Measurements from ENCODE around the gene INPP5D.
"Not testable (repeated sequence)": the region's sequence is repeated elsewhere in the genome, so short reads cannot be mapped to it uniquely, and the experiment has no call there.

INPP5D gene

GRCh38 chr2:233094614-233095013 is 34.5 kb downstream of the INPP5D start:
- no peak for DNase-seq

- no peak for DNase-seq
Observed at GRCh38 chr2:233096006-233096405, 35.9 kb downstream of the INPP5D start.

- no peak for DNase-seq
Observed at GRCh38 chr2:233098618-233099017, 38.5 kb downstream of the INPP5D start.

GRCh38 chr2:233099820-233100191 is 39.7 kb downstream of the INPP5D start:
- DNase-seq, result not testable (repeated sequence)

GRCh38 chr2:233100192-233100998 is 40.3 kb downstream of the INPP5D start:
- DNase-seq, result no peak

- no peak for DNase-seq
Observed at GRCh38 chr2:233101141-233101540, 41.0 kb downstream of the INPP5D start.

- DNase-seq, result no peak
Observed at GRCh38 chr2:233101816-233102215, 41.7 kb downstream of the INPP5D start.

- DNase-seq, result no peak
Observed at GRCh38 chr2:233105156-233105895, 45.2 kb downstream of the INPP5D start.

- no peak for DNase-seq
Observed at GRCh38 chr2:233105930-233106329, 45.8 kb downstream of the INPP5D start.

GRCh38 chr2:233107011-233107410 is 46.9 kb downstream of the INPP5D start:
- DNase-seq, result no peak

- no peak for DNase-seq
Observed at GRCh38 chr2:233107831-233108300, 47.7 kb downstream of the INPP5D start.

- no peak for DNase-seq
Observed at GRCh38 chr2:233108611-233109490, 48.7 kb downstream of the INPP5D start.

GRCh38 chr2:233111427-233111826 is 51.3 kb downstream of the INPP5D start:
- no peak for DNase-seq

- no peak for DNase-seq
Observed at GRCh38 chr2:233112329-233112728, 52.2 kb downstream of the INPP5D start.

- DNase-seq, result no peak
Observed at GRCh38 chr2:233112776-233113452, 52.8 kb downstream of the INPP5D start.

GRCh38 chr2:233114421-233114861 is 54.3 kb downstream of the INPP5D start:
- no peak for DNase-seq

GRCh38 chr2:233115121-233115520 is 55.0 kb downstream of the INPP5D start:
- DNase-seq, result no peak

- DNase-seq, result no peak
Observed at GRCh38 chr2:233115741-233116140, 55.6 kb downstream of the INPP5D start.

- DNase-seq, result no peak
Observed at GRCh38 chr2:233116946-233117345, 56.8 kb downstream of the INPP5D start.

- DNase-seq, result no peak
Observed at GRCh38 chr2:233117351-233117750, 57.2 kb downstream of the INPP5D start.

- no peak for DNase-seq
Observed at GRCh38 chr2:233117811-233118647, 57.9 kb downstream of the INPP5D start.

- no peak for DNase-seq
Observed at GRCh38 chr2:233118648-233119000, 58.5 kb downstream of the INPP5D start.

All from NCI-H1436 treated with DMSO at 0.1 percent for 48 hours (cell line).